AG10803 (cell line): ENCODE data around the gene SUMO2.
"Not testable (repeated sequence)": the region's sequence is repeated elsewhere in the genome, so short reads cannot be mapped to it uniquely, and the experiment has no call there.

ENCODE experiments used
- DNase-seq: peaks from one replicate; pipeline ENCODE4 v3.0.0; 2010; ENCODE audit warnings: low read depth
- H3K4me3 ChIP-seq: 2 replicates; pipeline ENCODE4 v1.5.1; 2011; ENCODE audit warnings: mild to moderate bottlenecking, low read length, control low read depth
- CTCF ChIP-seq: conservative IDR thresholded peaks from 2 replicates; pipeline ENCODE4 v1.5.1; 2011; ENCODE audit warnings: mild to moderate bottlenecking, low read length, control low read depth, inconsistent platforms

The SUMO2 gene

GRCh38 chr17:75131278-75132017, 51.3 kb downstream of the SUMO2 start, which contains the start of gene NT5C:
Gene NT5C, minus strand, starts transcription at chr17:75131742. Its CDS starts 35 bp downstream, at chr17:75131707.
- DNase-seq = peak; percentile 78
- H3K4me3 ChIP-seq = peak within 1 kb of the TSS; percentile 73
- TF ChIP-seq CTCF = peak; percentile 47

- peak; percentile 50 for DNase-seq
- TF ChIP-seq CTCF = peak; percentile 59
- peak overlapping the region; percentile 73 for H3K4me3 ChIP-seq
These were observed 52.0 kb downstream of the SUMO2 start for GRCh38 chr17:75130632-75131277.

- TF ChIP-seq CTCF = no peak
- H3K4me3 ChIP-seq = peak overlapping the region; percentile 73
- DNase-seq = no peak
These were observed 52.6 kb downstream of the SUMO2 start for GRCh38 chr17:75130059-75130631.

GRCh38 chr17:75129576-75129975, 53.2 kb downstream of the SUMO2 start:
- TF ChIP-seq CTCF = no peak
- H3K4me3 ChIP-seq = no peak overlapping the region
- DNase-seq = no peak

GRCh38 chr17:75128694-75129505, 53.9 kb downstream of the SUMO2 start:
- H3K4me3 ChIP-seq = no peak overlapping the region
- no peak for TF ChIP-seq CTCF
- DNase-seq = no peak

GRCh38 chr17:75127936-75128335, 54.8 kb downstream of the SUMO2 start:
- not testable (repeated sequence) for H3K4me3 ChIP-seq, DNase-seq

- no peak for DNase-seq
- no peak overlapping the region for H3K4me3 ChIP-seq
- TF ChIP-seq CTCF = no peak
These were observed 55.8 kb downstream of the SUMO2 start for GRCh38 chr17:75126954-75127353.
